ENCODE results near the gene CHRNG. TPM values are rescaled to one million over a fixed set of nuclear protein-coding genes. Genes with fewer than 3 reads are reported as not detected.
"Not testable (repeated sequence)": the region's sequence is repeated elsewhere in the genome, so short reads cannot be mapped to it uniquely, and the experiment has no call there.

Gene CHRNG
- polyA plus RNA-seq, 3 donors: not detected

GRCh38 chr2:232523682-232524597, 15.6 kb upstream of the CHRNG start:
- WGBS, 3 donors: 1 to 2% (median 2%) methylated on average over 56 to 75 of the region's 75 CpGs
- H3K27ac ChIP-seq (ENCODE audit: low read depth, low read length): no peak overlapping the region

- WGBS, 3 donors: 63 to 76% (median 72%) methylated on average over 5 to 6 of the region's 6 CpGs
- no peak overlapping the region for H3K27ac ChIP-seq (ENCODE audit: low read depth, low read length)
Observed at GRCh38 chr2:232524771-232525170, 14.7 kb upstream of the CHRNG start.

GRCh38 chr2:232525199-232525598, 14.3 kb upstream of the CHRNG start:
- WGBS, 3 donors: 74 to 88% (median 83%) methylated on average over 14 of the region's 14 CpGs

GRCh38 chr2:232525791-232526371, 13.6 kb upstream of the CHRNG start, which contains the start of gene CHRND:
Gene CHRND, plus strand, starts transcription at chr2:232526160. Its CDS starts 56 bp downstream, at chr2:232526216.
- 14 to 18% (median 14%) methylated on average over 12 to 18 of the region's 18 CpGs for WGBS, 3 donors
- no peak within 1 kb of the TSS for H3K27ac ChIP-seq (ENCODE audit: low read depth, low read length)

More at GRCh38 chr2:232525199-232525598, 14.3 kb upstream of the CHRNG start:
- H3K27ac ChIP-seq (ENCODE audit: low read depth, low read length): no peak overlapping the region

GRCh38 chr2:232526372-232526941, 13.0 kb upstream of the CHRNG start:
- 63 to 82% (median 72%) methylated on average over 11 to 13 of the region's 13 CpGs for WGBS, 3 donors

GRCh38 chr2:232527905-232528470, 11.5 kb upstream of the CHRNG start:
- no peak overlapping the region for H3K27ac ChIP-seq (ENCODE audit: low read depth, low read length)
- 77 to 79% (median 78%) methylated on average over 6 of the region's 6 CpGs for WGBS, 3 donors

More at GRCh38 chr2:232526372-232526941, 13.0 kb upstream of the CHRNG start:
- H3K27ac ChIP-seq (ENCODE audit: low read depth, low read length): no peak overlapping the region

GRCh38 chr2:232528746-232529460, 10.6 kb upstream of the CHRNG start:
- no peak overlapping the region for H3K27ac ChIP-seq (ENCODE audit: low read depth, low read length)
- WGBS, 3 donors: 68 to 80% (median 70%) methylated on average over 11 of the region's 11 CpGs

- WGBS, 3 donors: 81 to 89% (median 88%) methylated on average over 15 to 17 of the region's 17 CpGs
Observed at GRCh38 chr2:232529806-232530547, 9.5 kb upstream of the CHRNG start.

GRCh38 chr2:232530626-232531260, 8.7 kb upstream of the CHRNG start:
- 51 to 81% (median 79%) methylated on average over 9 of the region's 9 CpGs for WGBS, 3 donors
- no peak overlapping the region for H3K27ac ChIP-seq (ENCODE audit: low read depth, low read length)

More at GRCh38 chr2:232529806-232530547, 9.5 kb upstream of the CHRNG start:
- no peak overlapping the region for H3K27ac ChIP-seq (ENCODE audit: low read depth, low read length)

GRCh38 chr2:232532419-232532818, 7.1 kb upstream of the CHRNG start:
- H3K27ac ChIP-seq (ENCODE audit: low read depth, low read length): no peak overlapping the region
- WGBS, 3 donors: 41 to 63% (median 61%) methylated on average over 8 to 9 of the region's 9 CpGs

GRCh38 chr2:232532821-232533220, 6.7 kb upstream of the CHRNG start:
- 84 to 94% (median 90%) methylated on average over 7 of the region's 7 CpGs for whole genome bisulfite sequencing, 3 donors
- not testable (repeated sequence) for H3K27ac ChIP-seq (ENCODE audit: low read depth, low read length)

GRCh38 chr2:232533944-232534710, 5.4 kb upstream of the CHRNG start:
- 58 to 80% (median 71%) methylated on average over 13 of the region's 13 CpGs for WGBS, 3 donors
- no peak overlapping the region for H3K27ac ChIP-seq (ENCODE audit: low read depth, low read length)

GRCh38 chr2:232534940-232535651, 4.4 kb upstream of the CHRNG start:
- 75 to 80% (median 75%) methylated on average over 14 of the region's 14 CpGs for WGBS, 3 donors
- no peak overlapping the region for H3K27ac ChIP-seq (ENCODE audit: low read depth, low read length)

GRCh38 chr2:232535761-232536530, 3.5 kb upstream of the CHRNG start:
- 85 to 94% (median 89%) methylated on average over 5 of the region's 5 CpGs for WGBS, 3 donors
- H3K27ac ChIP-seq (ENCODE audit: low read depth, low read length): no peak overlapping the region

- H3K27ac ChIP-seq (ENCODE audit: low read depth, low read length): no peak overlapping the region
Observed at GRCh38 chr2:232537079-232537478, 2.4 kb upstream of the CHRNG start.

More at GRCh38 chr2:232537079-232537478, 2.4 kb upstream of the CHRNG start:
- 65 to 67% (median 66%) methylated on average over 5 of the region's 5 CpGs for WGBS, 3 donors

Data from adipose tissue (tissue), 3 donors.